Measurements from ENCODE around the gene PDRG1. TPM values are rescaled to one million over a fixed set of nuclear protein-coding genes. Genes with fewer than 3 reads are reported as not detected.
A peak's percentile ranks its signal among the peaks of the same experiment; 100 is the strongest.

The PDRG1 gene
- total RNA-seq, 1 donor from 2014 or later, result 20.6 TPM

GRCh38 chr20:31972471-31973021 is 20.7 kb upstream of the PDRG1 start:
- H3K4me2 ChIP-seq (ENCODE audit: low read length), result no peak overlapping the region
- H3K27me3 Mint-ChIP-seq (ENCODE audit: low read depth, unreplicated experiment), result peaks cover 34% of the 10 kb centered on the region
- peaks cover 2% of the 10 kb centered on the region for H3K4me1 ChIP-seq (ENCODE audit: insufficient read depth, low read length)
- H3K4me1 Mint-ChIP-seq (ENCODE audit: low read depth, unreplicated experiment), result peaks cover 21% of the 10 kb centered on the region
- H3K79me2 ChIP-seq (ENCODE audit: insufficient read depth, low read length), result no peaks in the 10 kb centered on the region
- H3K27ac ChIP-seq (ENCODE audit: low read depth, low read length), result no peak overlapping the region
- no peaks in the 10 kb centered on the region for H3K9me3 ChIP-seq (ENCODE audit: insufficient read depth, low read depth, low read length)
- no peak overlapping the region for H3K4me3 ChIP-seq (ENCODE audit: insufficient read depth, low read depth, low read length)
- no peak overlapping the region for H2AFZ ChIP-seq (ENCODE audit: low read depth, low read length)
- no peak overlapping the region for H3K4me3 Mint-ChIP-seq (ENCODE audit: unreplicated experiment)
- FAIRE-seq (no peak), DNase-seq (ENCODE audit: low read depth) (no peak)
- no peaks in the 10 kb centered on the region for H3K36me3 Mint-ChIP-seq (ENCODE audit: low read depth, unreplicated experiment)
- peak overlapping the region; percentile 41 for H3K27ac Mint-ChIP-seq (ENCODE audit: unreplicated experiment)
- no peaks in the 10 kb centered on the region for H3K36me3 ChIP-seq (ENCODE audit: insufficient read depth, low read length)
- TF ChIP-seq CTCF (IDR thresholded peaks at IDR 0.05; ENCODE audit: insufficient read depth, low read depth, low read length) (no peak), EZH2 (IDR thresholded peaks at IDR 0.05; ENCODE audit: insufficient read depth, low read length) (no peak)
- H3K9ac ChIP-seq (ENCODE audit: low read length), result no peak overlapping the region
- H3K9me3 Mint-ChIP-seq (ENCODE audit: unreplicated experiment), result peaks cover 6% of the 10 kb centered on the region
- peaks cover 45% of the 10 kb centered on the region for H3K27me3 ChIP-seq (ENCODE audit: insufficient read depth, low read length)
- H4K20me1 ChIP-seq (ENCODE audit: insufficient read depth, low read length), result peaks cover 2% of the 10 kb centered on the region

- Mint-ChIP-seq H3K36me3 (ENCODE audit: low read depth, unreplicated experiment) (no peaks in the 10 kb centered on the region), H3K4me3 (ENCODE audit: unreplicated experiment) (no peak overlapping the region), H3K4me1 (ENCODE audit: low read depth, unreplicated experiment) (peaks cover 16% of the 10 kb centered on the region), H3K9me3 (ENCODE audit: unreplicated experiment) (peaks cover 1% of the 10 kb centered on the region), H3K27ac (ENCODE audit: unreplicated experiment) (no peak overlapping the region), H3K27me3 (ENCODE audit: low read depth, unreplicated experiment) (peaks cover 51% of the 10 kb centered on the region)
- Histone ChIP-seq H3K79me2 (ENCODE audit: insufficient read depth, low read length) (no peaks in the 10 kb centered on the region), H3K36me3 (ENCODE audit: insufficient read depth, low read length) (no peaks in the 10 kb centered on the region), H3K4me3 (ENCODE audit: insufficient read depth, low read depth, low read length) (no peak overlapping the region), H3K9ac (ENCODE audit: low read length) (no peak overlapping the region), H3K27ac (ENCODE audit: low read depth, low read length) (no peak overlapping the region), H3K4me1 (ENCODE audit: insufficient read depth, low read length) (peaks cover 2% of the 10 kb centered on the region), H3K9me3 (ENCODE audit: insufficient read depth, low read depth, low read length) (no peaks in the 10 kb centered on the region), H2AFZ (ENCODE audit: low read depth, low read length) (no peak overlapping the region), H4K20me1 (ENCODE audit: insufficient read depth, low read length) (peaks cover 2% of the 10 kb centered on the region), H3K4me2 (ENCODE audit: low read length) (no peak overlapping the region), H3K27me3 (ENCODE audit: insufficient read depth, low read length) (peaks cover 53% of the 10 kb centered on the region)
- no peak for DNase-seq (ENCODE audit: low read depth)
- TF ChIP-seq EZH2 (IDR thresholded peaks at IDR 0.05; ENCODE audit: insufficient read depth, low read length) (no peak), CTCF (IDR thresholded peaks at IDR 0.05; ENCODE audit: insufficient read depth, low read depth, low read length) (no peak)
- no peak for FAIRE-seq
Measured at GRCh38 chr20:31969991-31970390, 18.1 kb upstream of the PDRG1 start.

All from astrocyte (in vitro differentiated cells and primary cell).